ENCODE data around the gene COPG2.
"Not testable (repeated sequence)": the region's sequence is repeated elsewhere in the genome, so short reads cannot be mapped to it uniquely, and the experiment has no call there.

The COPG2 gene

DNA sequence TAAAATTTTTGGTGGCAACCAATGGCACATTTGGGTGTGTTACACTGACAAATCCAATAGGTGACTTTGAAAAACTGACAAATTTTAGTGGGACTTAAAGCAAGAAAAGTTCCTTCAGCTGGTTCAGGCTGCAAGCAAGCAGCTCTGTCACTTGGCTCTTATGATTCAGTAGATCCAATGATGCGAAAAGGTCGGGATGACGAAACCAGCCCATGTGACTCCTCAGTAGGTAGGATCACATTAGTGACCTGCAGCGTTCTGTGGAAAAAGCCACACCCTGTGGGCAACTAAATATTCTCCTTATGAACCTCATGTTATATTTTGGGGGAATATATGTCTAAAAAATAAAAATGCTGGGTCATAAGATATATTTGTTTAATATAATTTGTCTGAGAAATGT, 31.1 kb upstream of the COPG2 start:
- H3K4me3 ChIP-seq (ENCODE audit: low read depth, low read length), result no peak overlapping the region

GRCh38 chr7:130697820-130698219, 29.3 kb upstream of the COPG2 start:
- H3K4me3 ChIP-seq (ENCODE audit: low read depth, low read length), result no peak overlapping the region
- no peak for DNase-seq (ENCODE audit: low read depth)
- TF ChIP-seq, protein P1, sequence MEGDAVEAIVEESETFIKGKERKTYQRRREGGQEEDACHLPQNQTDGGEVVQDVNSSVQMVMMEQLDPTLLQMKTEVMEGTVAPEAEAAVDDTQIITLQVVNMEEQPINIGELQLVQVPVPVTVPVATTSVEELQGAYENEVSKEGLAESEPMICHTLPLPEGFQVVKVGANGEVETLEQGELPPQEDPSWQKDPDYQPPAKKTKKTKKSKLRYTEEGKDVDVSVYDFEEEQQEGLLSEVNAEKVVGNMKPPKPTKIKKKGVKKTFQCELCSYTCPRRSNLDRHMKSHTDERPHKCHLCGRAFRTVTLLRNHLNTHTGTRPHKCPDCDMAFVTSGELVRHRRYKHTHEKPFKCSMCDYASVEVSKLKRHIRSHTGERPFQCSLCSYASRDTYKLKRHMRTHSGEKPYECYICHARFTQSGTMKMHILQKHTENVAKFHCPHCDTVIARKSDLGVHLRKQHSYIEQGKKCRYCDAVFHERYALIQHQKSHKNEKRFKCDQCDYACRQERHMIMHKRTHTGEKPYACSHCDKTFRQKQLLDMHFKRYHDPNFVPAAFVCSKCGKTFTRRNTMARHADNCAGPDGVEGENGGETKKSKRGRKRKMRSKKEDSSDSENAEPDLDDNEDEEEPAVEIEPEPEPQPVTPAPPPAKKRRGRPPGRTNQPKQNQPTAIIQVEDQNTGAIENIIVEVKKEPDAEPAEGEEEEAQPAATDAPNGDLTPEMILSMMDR (IDR thresholded peaks at IDR 0.05; ENCODE audit: low read depth, low read length, missing control alignments), result no peak

More for the DNA sequence above, 31.1 kb upstream of the COPG2 start:
- TF ChIP-seq, protein P1 (IDR thresholded peaks at IDR 0.05; ENCODE audit: low read depth, low read length, missing control alignments), result no peak
- DNase-seq (ENCODE audit: low read depth), result no peak

- DNase-seq (ENCODE audit: low read depth), result no peak
- no peak overlapping the region for H3K4me3 ChIP-seq (ENCODE audit: low read depth, low read length)
- TF ChIP-seq, protein P1 (IDR thresholded peaks at IDR 0.05; ENCODE audit: low read depth, low read length, missing control alignments), result peak; percentile 55
Measured at GRCh38 chr7:130695840-130696239, 27.3 kb upstream of the COPG2 start.

- not testable (repeated sequence) for H3K4me3 ChIP-seq (ENCODE audit: low read depth, low read length); DNase-seq (ENCODE audit: low read depth)
Measured at GRCh38 chr7:130692396-130692795, 23.8 kb upstream of the COPG2 start.

GRCh38 chr7:130689683-130690082, 21.1 kb upstream of the COPG2 start:
- no peak for DNase-seq (ENCODE audit: low read depth)
- H3K4me3 ChIP-seq (ENCODE audit: low read depth, low read length), result no peak overlapping the region
- TF ChIP-seq, protein P1 (IDR thresholded peaks at IDR 0.05; ENCODE audit: low read depth, low read length, missing control alignments), result no peak

DNA sequence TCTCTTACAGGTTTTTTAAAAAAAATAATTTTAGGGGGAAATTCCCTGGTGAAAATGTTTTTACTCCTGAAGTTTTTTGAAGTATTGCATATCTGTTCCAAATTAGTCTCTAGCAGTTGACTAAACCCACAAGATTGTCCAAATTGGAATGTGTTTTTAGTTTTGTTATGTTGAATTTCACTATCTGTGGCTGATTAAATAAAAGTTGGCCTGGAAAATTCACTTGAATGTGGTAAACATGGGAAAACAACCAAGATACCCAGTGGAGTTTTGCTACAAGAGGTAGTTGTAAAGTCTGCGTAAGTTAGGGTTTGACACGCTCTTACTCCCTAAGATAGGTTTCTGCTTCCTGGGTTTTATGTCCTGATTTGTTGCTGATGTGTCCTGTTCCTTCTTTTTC, 14.5 kb upstream of the COPG2 start:
- TF ChIP-seq, protein P1 (IDR thresholded peaks at IDR 0.05; ENCODE audit: low read depth, low read length, missing control alignments), result no peak
- no peak for DNase-seq (ENCODE audit: low read depth)
- H3K4me3 ChIP-seq (ENCODE audit: low read depth, low read length), result no peak overlapping the region

GRCh38 chr7:130674456-130674855, 5.9 kb upstream of the COPG2 start:
- TF ChIP-seq, protein P1 (IDR thresholded peaks at IDR 0.05; ENCODE audit: low read depth, low read length, missing control alignments), result no peak
- no peak overlapping the region for H3K4me3 ChIP-seq (ENCODE audit: low read depth, low read length)
- DNase-seq (ENCODE audit: low read depth), result no peak

DNA sequence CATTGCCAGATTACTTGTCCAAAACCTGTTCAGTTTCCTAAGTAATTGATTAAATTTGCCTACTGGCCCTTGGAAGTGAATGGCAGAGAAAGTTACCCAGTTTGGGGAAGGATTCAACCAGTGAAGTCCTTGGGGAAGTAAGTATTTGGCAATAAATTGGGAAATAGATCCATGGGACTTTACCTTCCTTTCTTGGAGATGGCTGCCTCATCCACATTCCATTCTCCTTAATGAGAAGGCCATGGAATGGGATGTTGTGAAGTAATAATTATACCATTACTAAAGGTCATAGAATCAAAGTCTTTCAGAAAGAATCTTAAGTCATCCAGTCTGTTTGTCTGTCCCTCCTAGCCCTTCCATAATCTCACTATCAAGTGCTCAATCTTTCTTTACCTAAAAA, 4.5 kb upstream of the COPG2 start:
- TF ChIP-seq, protein P1 (IDR thresholded peaks at IDR 0.05; ENCODE audit: low read depth, low read length, missing control alignments), result no peak
- DNase-seq (ENCODE audit: low read depth), result no peak
- H3K4me3 ChIP-seq (ENCODE audit: low read depth, low read length), result no peak overlapping the region
